Activated CD4-positive, alpha-beta T cell treated with anti-CD3 and anti-CD28 coated beads for 24 hours (primary cell): ENCODE data around the gene BARHL1.

Source experiments
- DNase-seq, 2 donors: peaks; one replicate each; pipeline ENCODE4 v3.0.0-alpha.2; 2020; ENCODE audit warnings: low read depth in 2 of 2

Gene BARHL1

GRCh38 chr9:132582276-132582785 is at the start of gene BARHL1:
BARHL1 (plus strand) TSS chr9:132582606; CDS start chr9:132582798, 192 bp downstream.
- no peak for DNase-seq

GRCh38 chr9:132534832-132535231 is 47.6 kb upstream of the BARHL1 start:
- DNase-seq: no peak

DNA sequence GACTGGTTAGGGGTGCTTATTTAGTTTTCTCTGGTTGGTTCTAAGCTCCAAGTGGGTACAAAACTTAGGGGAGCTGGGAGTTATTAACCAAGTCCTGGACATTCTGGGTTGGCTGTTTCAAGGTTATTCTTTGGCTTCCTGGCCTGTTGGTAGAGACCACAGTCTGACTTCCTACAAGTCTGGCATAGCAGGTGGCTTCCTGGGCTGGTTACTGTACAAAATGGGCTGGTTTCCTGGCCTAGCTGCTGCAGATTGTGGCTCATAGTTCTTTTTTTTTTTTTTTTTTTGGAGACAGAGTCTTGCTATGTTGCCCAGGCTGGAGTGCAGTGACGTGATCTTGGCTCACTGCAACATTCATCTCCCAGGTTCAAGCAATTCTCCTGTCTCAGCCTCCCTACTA is 46.3 kb upstream of the BARHL1 start:
- no peak for DNase-seq

DNA sequence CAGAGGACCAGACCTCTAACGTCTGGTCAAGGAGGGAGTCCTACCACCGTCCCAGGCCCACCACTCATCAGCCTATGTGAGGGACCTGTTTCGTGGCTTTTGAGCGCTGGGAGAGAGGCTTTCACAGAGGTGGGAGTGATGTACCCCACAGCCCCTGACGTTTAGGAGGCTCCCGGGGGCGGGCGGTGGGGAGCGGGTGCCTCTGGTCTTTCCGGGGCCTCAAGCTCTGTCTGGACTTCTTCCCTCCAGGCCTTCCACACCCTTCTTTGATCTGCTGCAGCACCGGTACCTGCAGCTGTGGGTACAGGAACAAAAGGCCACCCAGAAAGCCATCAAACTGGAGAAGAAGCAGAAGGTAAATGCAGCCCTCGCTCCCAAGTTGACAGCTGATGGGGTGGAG is 45.1 kb upstream of the BARHL1 start:
- no peak for DNase-seq

DNA sequence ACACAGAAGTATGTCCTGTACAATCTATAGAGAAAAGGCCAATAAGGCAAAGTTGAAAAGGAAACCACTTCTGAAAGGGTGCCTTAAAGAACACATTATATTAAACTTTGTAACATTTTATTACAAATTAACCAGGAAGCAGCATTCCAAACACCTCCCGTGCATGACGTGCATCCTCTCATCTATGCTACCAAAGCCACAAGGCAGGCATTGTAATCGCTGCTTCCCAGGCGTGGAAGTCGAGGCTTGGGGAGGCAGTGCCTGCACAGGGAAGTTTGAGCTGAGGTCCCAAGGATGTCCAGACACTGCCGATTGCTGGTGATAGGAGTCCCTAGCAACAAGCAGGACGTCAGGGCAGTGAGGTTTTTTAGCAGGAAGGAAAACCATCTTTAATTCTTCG is 44.3 kb upstream of the BARHL1 start:
- no peak for DNase-seq

DNA sequence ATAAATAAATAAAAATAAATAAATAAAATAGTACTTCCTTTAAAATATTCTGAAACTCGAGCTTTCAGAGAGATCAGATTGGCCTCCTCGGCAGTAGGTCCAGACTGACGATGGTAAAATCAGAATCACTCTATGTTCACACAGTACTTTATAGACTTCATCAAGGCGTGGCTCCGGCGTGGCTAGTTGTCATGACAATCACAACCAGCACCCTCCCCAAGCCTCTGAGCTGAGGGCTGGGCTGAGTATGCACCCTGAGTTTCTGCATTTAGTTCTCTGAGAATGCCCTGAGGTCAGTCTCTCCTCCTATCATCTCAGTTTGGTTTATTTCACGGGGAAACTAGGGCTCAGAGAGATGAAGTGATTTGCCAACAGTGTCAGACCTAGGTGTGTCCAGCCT is 43.3 kb upstream of the BARHL1 start:
- no peak for DNase-seq

DNA sequence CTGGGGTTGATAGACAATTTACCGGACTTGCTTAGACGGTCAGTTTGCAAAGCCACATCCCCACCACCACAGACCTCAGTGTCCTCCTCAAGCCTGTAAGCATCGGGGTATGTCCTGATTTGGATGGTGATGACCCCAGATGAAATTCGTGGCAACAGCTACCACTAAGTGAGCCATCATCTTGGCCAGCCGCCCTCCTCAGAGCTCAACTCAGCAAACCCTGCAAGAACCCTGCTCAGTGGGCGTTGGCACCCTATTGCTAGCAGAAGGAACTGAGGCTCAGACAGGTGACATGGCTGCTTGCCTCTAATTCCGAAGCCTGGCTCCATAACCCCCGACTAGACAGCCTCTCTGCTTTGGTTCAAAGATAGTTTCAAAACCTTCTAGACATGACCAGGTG is 41.4 kb upstream of the BARHL1 start:
- DNase-seq: no peak

DNA sequence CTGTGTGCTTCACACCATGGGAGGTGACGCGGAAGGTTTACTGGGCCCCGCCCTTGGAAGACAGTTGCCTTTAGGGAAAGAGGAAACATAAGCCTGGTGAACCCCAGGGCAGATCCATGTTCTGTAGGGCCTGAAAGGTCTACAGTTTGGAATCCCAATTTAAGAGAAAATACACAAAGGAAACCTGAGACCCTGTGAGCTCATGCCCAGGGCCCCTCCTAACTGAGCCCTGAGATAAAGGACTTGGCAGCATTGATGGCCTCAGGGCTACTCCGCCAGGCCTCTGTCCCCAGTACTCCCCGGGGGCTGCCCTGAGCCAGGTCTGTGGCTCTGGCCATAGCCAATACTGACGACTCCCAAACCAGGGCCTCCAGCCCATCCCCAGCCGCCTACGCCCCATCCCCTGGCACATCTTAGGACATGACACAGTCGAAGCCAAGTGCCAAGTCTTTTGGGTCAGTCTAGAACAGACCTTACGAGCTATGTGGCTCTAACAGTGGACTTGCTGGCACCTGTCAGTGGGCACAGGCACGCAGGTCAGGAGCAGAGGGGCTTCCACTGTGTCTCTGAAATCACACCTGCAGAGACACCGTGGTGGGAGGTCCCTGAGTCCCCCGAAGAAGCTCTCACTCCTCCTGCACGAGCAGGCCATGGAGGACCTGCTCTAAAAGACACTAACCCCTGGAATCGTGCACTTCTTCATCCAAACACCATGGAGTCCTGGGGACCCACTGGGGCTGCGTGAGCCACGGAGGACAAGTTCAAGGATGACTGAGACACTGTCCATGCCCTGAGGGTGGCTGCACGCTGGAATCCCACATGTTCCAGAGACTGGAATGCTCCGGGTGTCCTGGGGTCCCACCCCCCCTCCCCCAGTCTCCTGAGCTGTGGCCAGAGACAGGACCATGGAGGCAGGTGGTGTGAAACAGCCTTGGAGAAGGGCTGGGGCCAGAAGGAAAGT is 40.3 kb upstream of the BARHL1 start:
- DNase-seq: no peak

GRCh38 chr9:132543251-132543650 is 39.2 kb upstream of the BARHL1 start:
- no peak for DNase-seq

GRCh38 chr9:132543960-132544359 is 38.4 kb upstream of the BARHL1 start:
- DNase-seq: no peak

GRCh38 chr9:132545578-132545977 is 36.8 kb upstream of the BARHL1 start:
- DNase-seq: no peak

DNA sequence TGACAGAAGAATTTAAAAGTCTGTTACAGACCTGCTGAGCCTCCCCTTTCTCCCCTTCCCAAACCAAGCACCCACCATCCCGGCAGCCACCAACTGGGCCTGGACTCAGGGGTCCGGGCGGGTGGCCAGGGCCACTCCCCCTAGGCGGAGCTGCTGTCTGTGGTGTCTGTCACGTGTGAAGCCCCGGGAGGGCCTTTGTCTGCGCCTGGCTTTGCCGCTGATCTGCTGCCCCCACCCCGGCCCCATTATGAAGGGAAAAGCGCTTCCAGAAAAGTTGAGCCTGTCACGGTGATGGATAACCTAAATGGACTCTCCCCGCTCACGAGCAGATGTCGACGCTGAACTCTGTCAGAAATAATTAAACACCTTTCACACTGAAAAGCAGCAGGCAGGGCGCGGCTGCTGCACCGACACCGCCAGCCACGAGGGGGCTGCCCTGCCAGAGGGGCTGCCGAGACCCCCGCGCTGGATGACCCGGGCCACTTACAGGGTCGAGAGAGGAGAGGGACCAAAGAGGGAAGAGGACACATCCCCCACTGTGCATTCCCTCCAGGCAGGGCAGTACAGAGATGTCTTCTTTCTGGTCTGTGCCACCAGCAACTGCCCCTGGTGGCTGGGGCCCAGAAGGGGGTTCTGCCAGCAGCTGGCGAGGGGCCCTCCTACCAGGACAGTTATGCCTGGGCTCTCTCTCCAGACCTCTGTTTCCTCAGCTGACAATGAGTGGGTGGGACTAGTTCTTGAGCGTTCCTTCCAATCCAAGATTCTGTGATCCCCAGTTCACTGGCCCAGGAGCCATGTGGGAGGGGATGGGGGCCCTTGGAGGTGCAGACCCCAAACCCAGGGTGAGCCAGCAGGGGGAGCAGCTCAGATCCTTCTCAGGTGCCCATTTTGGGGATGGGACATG is 36.0 kb upstream of the BARHL1 start:
- no peak for DNase-seq

DNA sequence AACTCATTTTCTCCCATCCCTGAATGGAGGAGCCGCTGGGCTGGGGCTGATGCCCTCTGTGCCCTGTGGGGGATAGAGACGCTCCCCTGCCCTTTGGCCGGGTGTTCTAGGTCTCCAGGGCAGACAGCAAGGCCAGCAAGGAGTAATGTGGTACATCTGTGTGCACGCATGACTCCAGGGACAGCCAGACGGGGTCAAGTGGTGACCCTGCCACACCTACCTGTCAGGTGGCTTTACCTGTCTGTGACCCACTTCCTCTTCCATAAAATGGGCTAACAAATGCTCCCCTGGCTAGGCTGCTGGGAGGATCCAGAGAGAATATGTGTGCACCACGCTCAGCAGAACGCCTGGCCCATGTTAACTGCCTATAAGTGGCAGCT is 35.4 kb upstream of the BARHL1 start:
- DNase-seq: no peak

DNA sequence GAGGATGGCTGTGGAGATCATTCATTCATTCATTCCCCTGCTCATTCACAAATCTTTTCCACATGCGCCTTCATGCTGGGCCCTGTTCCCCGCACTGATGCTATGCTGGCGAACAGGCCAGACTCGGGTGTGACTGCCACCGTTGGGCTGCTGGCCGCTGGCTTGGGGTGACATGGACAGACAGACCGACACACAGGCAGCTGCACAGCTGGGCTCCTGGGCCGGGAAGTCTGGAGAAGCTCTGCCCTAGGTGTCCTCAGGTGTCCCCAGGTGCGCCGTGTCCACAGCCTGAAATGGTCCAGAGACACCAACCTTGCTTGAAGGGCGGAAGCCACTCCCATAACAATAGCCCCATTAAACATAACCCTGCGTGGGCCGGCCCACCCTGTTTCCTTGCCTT is 35.0 kb upstream of the BARHL1 start:
- DNase-seq: no peak

- DNase-seq: no peak
Measured at GRCh38 chr9:132547976-132548730, 34.3 kb upstream of the BARHL1 start.

DNA sequence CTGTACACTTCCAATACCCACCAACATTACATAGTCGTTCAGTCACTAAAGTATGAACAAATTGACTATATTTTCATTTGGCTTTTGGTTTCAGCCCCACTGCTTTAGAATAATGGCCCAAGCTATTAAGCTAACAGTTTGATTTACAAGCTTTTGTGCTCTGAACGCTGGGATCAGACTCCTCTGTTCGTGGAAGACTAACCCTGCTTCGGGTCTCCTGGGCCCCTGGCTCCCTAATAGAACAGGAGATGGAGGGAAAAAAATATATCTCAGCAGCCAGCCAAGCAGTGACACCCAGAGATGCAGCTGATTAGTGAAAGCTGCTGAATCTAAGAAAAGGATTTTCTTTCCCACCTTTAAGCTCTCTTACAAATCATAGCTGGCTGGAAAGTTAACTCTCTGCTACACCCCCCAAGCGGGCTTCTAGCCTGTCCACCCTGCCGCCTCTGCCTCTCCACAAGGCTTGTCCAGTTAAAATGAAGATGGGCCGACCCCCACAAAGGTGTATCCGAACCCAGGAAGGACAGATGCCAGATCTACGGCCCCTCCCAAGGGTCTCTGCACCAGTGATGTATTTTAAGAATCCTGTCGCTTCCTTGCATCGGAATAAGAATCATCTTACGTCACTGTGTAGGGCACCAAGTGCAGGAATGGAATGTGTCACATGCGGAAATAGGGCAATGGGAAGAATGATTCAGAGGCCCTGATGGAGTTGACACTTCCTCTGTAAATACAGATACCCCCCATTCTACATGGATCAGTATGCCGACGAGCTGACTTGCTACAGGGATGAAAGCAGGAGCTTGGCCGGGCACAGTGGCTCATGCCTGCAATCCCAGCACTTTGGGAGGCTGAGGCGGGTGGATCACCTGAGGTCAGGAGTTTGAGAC is 33.4 kb upstream of the BARHL1 start:
- no peak for DNase-seq

GRCh38 chr9:132551556-132551955 is 30.9 kb upstream of the BARHL1 start:
- DNase-seq: no peak

GRCh38 chr9:132552041-132552440 is 30.4 kb upstream of the BARHL1 start:
- no peak for DNase-seq

DNA sequence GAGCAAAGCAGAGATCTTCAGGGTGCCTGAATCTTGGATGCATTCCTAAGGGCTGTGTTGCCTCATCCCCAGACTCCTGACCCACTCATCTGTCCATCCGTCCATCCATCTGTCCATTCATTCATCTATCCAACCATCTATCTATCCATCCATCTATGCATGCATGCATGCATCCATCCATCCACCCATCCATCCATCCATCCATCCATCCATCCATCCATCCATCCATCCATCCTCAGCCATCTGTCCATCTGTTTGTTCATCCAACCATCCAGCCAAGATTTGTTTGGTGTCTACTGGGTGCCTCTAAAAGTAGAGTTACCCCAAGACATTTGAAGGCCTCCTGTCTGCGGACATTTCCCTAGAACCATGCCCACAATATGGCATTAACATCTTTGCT is 27.7 kb upstream of the BARHL1 start:
- DNase-seq: no peak

- no peak for DNase-seq
Measured at GRCh38 chr9:132555528-132555927, 26.9 kb upstream of the BARHL1 start.

DNA sequence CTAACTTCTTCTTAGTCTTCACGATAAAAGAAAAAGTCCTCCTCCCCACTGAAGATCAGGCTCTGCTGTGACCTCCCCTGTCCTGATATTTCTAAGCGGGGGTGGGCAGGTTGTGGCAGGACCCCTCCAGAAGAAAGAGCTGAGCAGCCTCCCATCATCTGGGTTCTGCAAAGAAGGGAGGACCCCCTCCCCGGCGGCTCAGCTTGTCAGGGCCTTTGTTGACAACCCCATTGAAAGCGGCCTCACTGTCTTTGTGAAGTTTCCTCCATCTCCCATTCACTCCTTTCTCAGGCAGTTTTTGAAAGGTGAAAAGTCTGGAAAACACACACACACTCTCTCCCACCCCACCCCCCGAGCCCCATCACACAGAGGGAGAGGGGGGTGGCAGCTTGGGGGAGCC is 26.2 kb upstream of the BARHL1 start:
- DNase-seq: no peak
